ENCODE data around the gene PTH2R.
"Not testable (repeated sequence)": the region's sequence is repeated elsewhere in the genome, so short reads cannot be mapped to it uniquely, and the experiment has no call there.

Gene PTH2R

DNA sequence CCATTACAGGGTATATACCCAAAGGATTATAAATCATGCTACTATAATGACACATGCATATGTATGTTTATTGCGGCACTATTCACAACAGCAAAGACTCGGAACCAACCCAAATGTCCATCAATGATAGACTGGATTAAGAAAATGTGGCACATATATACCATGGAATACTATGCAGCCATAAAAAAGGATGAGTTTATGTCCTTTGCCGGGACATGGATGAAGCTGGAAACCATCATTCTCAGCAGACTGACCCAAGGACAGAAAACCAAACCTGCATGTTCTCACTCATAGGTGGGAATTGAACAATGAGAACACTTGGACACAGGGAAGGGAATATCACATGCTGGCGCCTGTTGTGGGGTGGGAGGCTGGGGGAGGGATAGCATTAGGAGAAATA lies 9.8 kb upstream of the PTH2R start:
- not testable (repeated sequence) for DNase-seq

DNA sequence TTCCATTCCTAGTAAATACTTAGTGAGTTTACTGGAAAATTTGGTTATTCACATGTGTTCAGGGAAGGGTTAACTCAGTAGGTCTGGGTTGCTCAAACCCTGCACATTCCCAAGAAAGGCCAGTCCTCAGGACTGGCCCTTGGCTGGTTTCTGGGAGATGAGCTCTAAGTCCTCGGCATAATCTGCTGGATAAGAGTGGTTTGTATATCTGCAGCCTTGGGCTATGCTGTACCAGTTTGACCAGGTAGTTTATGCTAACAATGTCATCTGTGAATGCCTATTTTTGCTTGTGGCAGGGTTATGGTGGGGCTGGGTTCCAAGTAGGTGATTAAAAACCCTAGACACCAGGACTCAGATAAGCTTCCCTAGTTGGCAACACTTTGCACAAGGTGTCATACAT lies 7.4 kb upstream of the PTH2R start:
- no peak for DNase-seq

DNA sequence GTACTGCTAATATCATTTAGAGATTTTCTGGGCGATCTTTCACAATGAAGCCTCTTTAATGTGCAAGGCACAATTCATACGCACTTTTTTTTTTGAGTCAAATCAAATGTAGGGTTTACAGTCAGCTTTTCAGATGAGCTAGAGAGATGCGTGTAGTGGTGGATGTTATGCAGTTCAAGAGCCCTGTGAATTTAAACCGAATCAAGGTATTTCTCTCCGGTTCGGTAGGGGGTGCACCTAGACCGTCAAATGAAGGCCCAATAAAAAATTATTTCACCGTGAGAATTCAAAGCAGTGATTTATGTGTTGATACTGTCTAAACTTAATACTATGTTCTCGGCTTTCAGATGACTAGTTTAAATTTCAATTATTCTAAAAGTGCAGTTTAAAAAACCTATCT lies 1.1 kb downstream of the PTH2R start:
- no peak for DNase-seq

DNA sequence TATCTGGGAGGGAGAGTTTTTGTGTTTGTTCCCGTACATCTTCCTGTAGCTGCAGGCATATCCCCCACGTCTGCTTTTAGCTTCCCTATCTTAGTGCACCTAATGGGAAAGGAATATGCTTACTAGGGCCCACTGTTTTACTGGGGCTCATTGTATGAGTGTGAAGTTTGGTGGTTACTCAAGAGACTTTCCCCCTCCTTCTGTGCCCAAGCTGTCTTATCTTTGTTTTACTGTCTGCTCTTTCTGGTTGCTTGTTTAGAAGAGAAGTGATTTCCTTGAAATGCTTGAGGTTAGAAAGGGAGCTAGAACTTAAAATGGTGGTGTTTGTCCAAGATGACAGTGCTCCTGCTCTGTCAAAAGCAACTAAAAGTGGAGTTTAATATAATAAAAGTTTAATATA lies 7.3 kb downstream of the PTH2R start:
- no peak for DNase-seq

DNA sequence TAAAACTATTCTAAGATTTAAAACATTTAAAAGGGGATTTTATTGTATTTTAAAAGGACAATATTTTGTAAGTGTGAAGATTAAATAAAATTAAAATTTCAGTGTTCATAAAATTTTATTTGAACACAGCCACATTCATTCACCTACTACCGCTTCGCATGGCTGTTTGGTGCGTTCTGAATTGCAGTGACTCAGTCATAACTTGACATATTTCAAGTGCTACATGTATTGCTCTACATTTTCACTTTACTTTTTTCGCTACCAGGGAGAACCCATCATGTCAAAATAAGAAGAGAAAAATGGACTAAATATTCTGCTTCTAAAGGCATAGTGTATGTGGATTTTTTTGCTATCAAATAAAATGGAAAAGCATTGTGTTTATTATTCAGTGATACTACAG lies 8.7 kb downstream of the PTH2R start:
- no peak for DNase-seq

DNA sequence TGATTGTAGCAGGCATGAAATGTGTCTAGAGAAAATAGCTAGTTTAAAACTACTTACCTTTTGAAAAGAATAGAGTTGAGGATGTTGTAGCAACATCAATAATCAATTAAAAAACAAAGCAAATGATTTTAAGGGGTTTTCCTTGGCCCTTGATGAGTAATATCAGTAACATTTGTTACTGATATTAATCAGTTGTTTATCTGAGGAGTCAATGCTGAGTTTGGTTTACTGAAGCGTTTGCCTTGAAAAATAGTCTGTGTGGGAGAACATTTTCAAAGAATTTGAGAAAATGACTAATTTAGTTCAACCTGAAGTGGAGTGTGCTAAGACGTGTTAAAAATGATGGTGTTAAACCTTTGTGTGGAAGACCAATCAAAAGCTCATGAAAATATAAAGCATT lies 9.3 kb downstream of the PTH2R start:
- DNase-seq, result no peak

DNA sequence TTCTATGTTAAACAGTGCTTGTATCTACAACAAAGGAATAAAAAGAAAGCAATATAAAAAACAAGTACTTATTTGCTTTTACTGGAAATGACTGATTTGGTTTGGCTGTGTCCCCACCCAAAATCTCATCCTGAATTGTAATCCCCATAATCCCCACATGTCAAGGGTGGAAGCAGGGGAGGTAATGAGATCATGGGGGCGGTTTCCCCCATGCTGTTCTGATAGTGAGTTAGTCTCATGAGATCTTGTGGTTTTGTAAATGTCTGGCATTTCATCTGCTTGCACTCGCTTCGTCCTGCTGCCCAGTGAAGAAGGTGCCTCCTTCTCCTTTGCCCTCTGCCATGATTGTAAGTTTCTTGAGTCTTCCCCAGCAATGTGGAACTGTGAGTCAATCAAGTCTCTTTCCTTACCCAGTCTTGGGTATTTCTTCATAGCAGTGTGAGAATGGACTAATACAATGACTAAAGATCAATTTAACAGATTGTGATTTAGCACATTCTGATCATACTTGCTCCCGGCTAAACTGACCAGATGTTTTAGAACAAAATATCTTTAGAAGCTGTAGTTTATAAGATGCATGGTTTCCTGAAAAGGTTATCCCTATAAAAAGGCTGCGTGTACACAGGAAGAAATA lies 19.9 kb downstream of the PTH2R start:
- DNase-seq, result no peak

DNA sequence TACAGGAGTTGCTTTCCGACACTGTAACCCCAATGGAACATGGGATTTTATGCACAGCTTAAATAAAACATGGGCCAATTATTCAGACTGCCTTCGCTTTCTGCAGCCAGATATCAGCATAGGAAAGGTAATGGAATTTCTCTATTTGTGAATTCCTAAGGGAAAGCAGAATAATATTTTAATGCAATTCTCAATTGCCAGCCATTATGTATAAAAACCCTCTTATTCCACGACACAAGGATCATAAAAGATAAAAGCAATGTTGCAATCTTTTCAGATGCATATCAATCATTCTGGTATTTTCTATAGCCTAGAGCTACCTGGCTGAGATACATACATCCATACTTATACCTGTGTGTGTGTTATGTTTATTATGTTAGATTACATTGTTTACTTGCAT lies 31.2 kb downstream of the PTH2R start:
- no peak for DNase-seq

DNA sequence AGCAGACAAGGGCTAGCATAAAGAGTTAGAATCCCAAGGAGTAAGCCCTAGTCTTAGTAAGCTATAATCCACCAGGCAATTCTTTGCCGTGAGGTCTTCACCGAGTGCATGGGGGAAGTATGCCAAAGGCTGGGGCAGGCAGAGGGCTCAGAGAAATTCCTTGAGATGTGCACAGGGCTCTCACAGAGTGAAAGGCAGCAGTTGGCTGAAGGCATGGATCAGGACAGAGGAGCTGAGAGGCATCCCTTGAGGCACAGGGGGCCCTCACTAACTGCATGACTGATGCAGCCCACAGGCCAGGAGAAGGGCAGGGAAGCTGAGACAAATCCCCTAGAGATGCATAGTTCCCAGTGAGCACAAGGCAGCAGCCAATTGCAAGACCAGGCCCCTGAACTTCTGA lies 34.1 kb downstream of the PTH2R start:
- no peak for DNase-seq

DNA sequence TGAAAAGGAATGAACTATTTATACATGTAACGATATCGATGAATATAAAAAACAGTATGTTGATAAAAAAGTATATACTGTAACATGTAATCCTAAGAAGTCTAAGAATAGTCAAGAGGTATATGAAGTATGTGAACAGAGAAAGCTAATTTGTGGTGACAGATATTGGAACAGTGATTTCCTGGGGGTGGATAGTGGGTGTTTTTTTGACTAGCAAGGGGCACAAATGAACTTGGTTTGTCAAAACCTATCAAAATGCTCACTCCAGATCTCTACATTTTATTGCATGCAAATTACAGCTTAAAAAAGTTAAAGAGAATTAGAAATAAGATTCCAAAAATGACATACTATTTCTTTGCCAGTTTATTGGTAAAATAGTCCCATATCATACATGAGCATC lies 35.4 kb downstream of the PTH2R start:
- no peak for DNase-seq

DNA sequence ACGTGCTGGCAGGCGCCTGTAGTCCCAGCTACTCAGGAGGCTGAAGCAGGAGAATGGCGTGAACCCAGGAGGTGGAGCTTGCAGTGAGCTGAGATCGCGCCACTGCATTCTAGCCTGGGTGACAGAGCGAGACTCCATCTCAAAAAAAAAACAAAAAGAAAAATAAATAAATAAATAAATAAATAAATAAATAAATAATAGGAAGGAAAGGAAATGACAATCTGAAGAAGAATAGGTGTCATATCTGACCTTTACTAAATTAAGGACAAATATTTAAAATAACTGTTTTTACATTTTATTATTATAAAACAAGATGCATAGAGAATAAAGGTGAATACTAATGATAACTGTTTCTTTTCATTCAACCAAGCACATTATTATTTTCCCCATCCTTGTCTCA lies 40.9 kb downstream of the PTH2R start:
- not testable (repeated sequence) for DNase-seq

DNA sequence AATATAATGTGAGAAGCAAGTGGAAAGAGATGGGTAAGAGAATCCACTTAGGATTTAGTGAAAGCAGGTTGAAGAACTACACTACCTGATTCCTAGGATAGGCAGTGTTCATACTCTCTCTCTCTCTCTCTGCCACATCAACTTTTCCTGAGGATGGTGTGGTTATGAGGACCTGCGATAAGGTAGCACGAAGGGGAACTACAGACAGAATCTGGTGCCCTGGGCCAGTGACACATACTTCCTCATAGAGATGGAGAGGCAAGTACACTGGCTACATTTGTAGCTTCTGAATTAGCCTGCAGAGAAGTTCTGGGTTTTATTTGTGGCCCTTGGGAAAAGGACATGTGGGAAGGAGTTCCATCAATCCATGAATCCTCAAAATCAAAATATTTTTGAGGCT lies 44.5 kb downstream of the PTH2R start:
- no peak for DNase-seq

DNA sequence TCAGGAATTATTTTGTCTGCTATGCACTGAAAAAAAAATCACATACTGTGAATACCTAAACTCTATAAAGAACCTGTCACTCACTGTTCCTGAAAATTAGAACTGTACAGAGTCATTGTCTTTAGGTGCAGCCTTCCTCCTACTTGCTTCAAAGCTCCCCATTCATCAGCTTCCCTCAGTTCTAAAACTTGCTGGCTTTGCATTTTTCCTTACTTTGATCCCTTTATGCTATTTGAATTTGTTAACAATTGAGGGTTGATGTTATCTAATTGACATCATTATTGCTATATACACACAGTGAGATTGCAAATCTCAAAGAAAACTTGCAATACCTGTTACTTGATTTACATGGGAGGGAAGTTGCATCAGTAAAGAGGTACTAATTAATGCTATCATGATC lies 48.3 kb downstream of the PTH2R start:
- DNase-seq, result no peak

DNA sequence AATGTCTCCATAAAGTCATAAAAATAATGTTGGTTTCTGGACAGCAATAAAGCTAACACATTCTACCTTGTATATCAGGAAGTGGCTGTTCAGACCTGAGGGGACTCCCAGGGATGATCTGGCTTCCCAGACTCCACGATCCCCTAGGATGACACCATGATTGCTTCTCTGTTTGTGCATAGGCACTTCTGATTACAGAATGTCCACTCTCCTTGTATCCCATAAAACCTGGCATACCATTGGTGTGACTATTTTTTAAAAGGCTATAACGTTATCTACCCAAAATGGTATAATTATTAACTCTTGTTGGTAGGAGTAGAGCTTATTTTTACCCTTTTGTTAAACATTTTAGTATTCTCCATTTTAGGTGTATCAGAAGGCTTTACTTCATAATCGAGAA lies 57.1 kb downstream of the PTH2R start:
- no peak for DNase-seq

DNA sequence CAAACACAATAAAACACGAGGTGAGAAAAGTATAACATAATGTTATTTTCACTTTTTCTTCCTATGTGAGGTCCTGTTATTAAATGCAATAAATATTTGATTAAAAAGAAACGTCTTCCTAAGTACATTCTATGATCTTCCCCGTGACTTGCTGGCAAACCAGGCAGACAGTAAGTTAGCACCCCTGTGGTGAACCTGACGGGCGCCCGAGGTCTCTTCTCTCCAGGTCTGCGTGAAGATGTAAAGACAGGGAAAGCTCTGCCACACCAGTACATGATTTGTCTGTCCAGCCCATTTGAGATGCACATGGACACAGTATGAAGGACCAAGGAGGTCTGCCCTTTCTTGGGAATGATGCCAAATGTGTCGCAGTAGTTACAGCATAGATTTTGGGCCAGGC lies 57.6 kb downstream of the PTH2R start:
- DNase-seq, result no peak

DNA sequence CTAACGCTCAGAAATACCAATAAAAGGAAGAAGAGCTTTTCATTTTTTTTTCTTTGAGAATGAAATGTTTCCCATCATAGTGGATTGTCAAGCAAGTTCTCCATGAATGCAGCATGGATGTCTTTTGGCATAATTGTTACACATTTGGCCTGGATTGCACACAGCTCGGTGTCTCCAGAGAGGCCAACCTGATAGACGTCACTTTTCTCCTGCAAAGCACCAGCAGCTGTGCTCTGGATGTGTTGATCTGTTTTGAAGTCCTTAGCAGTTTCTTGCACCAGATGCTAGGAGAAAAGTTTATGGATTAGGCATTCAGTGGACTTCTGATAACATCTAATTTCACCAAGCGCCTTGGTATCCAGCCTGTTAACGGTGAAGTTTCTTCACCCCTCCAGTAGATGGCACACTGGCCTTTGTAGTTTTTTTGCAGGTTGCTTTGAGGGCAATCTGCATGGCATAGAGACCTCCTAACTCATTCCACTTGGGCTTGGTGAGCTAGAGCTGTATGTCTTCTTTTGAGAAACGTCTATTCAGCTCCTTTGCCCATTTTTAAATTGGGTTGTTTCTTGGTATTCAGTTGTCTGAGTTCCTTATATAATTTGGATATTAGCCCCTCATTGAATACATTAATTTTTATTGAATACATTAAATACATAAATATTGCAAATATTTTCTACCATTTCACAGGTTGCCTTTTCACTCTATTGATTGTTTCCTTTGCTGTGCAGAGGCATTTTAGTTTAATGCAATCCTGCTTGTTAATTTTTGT lies 59.7 kb downstream of the PTH2R start:
- DNase-seq, result peak; percentile 51 to 57

DNA sequence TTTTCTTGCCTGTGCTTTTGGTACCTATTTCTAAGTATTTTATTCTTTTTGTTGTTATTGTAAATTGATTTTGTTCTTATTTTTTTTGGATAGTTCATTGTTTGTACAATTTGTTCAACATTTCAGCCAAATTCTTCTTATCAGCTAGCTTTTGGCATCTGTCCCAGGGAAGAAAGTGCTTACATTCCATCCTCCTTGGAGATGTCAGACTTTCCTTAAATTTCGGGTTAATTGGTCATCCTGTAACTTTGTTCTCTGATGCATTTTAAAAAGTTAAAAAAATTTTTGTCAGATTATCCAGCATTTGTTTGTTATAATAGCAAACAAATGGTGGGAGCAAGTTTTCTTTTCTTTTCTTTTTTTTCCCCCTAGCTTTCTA lies 60.3 kb downstream of the PTH2R start:
- DNase-seq, result no peak

DNA sequence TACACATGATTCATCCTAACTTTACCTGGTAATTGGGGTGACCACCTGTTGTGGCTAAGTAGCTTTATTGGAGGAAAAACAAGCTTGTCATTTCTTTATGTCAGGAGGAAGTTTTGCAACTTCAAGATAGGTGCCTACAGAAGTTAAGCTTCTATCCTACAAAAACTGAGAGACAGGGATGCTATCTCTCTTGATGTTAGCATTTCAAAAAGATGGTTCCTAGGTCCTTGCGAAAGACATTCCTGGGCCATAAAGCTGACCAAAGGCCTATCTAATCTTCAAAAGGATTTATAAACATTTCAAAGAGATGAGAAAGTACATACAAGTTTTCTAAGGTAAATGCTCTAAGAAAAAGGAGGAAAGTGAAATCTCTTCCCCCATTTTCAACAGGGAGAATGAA lies 61.0 kb downstream of the PTH2R start:
- no peak for DNase-seq

DNA sequence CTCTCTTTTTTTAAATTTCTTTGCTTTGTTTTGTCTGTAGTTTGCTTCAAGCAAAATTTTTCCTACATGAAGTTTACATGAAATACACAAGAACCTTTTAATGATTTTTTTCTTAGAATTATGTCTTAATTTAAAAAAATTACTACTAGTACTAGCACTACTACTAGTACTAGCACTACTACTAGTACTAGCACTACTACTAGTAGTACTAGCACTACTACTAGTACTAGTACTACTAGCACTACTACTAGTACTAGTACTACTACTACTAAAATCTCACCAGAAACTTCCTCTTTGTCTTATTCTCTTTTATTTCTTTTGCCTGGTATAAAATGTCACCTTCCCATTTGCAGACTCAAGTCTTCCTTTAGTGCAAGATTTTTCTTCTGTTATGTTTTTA lies 71.1 kb downstream of the PTH2R start:
- DNase-seq, result no peak

DNA sequence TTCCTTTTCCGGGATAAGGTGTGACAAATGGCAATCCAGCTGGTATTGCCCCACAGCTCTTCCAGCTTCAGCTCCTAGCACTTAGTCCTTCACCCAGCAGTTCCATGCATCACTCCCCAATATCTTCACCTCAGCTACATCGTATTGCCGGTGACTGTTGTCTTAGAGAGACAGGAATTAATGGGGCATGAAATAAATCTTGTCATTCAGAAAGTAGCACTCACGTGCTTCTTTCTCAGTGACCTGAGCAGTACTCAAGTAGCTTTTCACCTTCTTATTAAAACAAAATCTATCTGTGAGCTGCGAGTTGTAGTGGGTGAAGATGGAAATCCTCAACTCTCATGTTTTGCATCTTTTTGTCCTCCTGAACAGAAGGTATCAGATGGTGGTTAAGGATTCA lies 72.8 kb downstream of the PTH2R start:
- DNase-seq, result no peak

DNA sequence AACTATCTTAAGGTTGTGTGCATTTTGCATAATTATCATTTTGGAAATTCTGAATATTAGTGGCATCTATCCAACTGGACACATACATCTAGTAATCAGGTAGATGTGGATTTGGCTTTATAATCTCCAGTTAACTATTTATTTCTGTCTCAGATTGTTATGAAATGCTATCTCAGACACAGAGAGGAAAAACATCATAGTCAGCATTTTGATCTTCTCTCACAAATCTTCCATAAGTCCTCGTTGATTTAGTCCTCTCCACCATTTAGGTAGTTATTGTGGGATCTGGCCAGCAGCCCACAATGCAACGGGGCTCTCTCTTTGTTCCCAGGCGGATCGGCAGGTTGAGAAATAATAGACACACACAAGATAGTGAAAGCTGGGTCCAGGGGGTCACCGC lies 75.4 kb downstream of the PTH2R start:
- not testable (repeated sequence) for DNase-seq

DNA sequence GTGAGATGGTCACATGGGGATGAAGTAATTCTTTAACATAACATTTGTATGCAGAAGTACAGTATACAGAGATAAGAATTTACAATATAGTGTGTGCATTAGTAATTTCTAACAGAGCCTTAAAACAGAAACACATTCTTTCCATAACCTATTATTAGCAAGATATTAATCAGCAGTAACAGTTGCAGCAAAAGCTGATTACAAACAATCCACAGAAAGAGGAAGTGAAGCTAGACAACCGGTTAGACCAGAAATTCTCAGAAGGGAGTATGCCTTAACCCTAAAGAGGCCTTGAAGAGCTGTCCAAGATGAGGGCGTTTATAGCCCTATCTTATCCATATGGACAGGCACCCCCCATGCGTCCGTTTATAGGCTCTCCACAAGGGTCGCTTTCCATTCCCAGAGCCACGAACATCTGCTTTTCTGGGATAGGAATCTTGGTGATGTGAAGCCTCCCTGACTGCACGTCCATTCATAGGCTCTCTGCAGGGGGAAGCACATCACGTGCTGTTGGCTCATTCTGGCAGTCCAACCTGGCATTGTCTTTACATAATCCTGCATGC lies 75.9 kb downstream of the PTH2R start:
- DNase-seq, result peak; percentile 52 to 70

DNA sequence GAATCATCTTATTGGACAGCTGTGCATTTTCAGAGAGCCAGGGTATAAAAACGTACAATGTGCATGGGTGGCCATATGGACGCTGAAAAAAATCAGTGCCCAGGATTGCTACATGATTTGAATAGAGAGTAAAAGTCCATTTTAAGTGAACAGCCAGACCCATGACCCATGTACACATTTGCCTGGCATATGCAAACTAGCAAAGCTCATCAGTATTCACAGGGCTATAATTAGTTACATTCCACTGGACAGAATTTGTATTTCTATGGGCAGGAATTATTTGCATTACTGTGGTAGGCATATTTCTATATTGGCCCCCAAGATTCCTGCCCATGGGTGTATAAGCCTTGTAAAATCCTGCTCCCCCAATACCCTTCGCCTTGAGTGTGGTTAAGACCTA lies 78.8 kb downstream of the PTH2R start:
- no peak for DNase-seq

Data from inflammatory macrophage (primary cell).